Endodermal cell (in vitro differentiated cells): ENCODE results near the gene KMT2E. TPM values are rescaled to one million over a fixed set of nuclear protein-coding genes. Genes with fewer than 3 reads are reported as not detected.

ENCODE experiments used
- DNase-seq: peaks from one replicate; pipeline ENCODE4 v3.0.0-alpha.2; 2017
- H3K27ac ChIP-seq: 2 replicates; pipeline ENCODE4 v1.5.1; 2013; ENCODE audit warnings: mild to moderate bottlenecking, low read depth, low read length, moderate library complexity
- H3K27me3 ChIP-seq: 2 replicates; pipeline ENCODE4 v1.6.1; 2013; ENCODE audit warnings: mild to moderate bottlenecking, low read length, moderate library complexity; ENCODE audit not compliant: insufficient read depth, control insufficient read depth, poor library complexity, severe bottlenecking
- H3K36me3 ChIP-seq: 2 replicates; pipeline ENCODE4 v1.7.0; 2013; ENCODE audit warnings: mild to moderate bottlenecking, low read length, moderate library complexity; ENCODE audit not compliant: control insufficient read depth, insufficient read depth
- H3K4me1 ChIP-seq: one replicate; pipeline ENCODE4 v1.7.0; 2013; ENCODE audit warnings: low read length; ENCODE audit not compliant: control insufficient read depth, insufficient read depth
- H3K4me3 ChIP-seq: 2 replicates; pipeline ENCODE4 v1.5.1; 2013; ENCODE audit warnings: mild to moderate bottlenecking, low read length, moderate library complexity
- H3K9ac ChIP-seq: 2 replicates; pipeline ENCODE4 v1.6.1; 2013; ENCODE audit warnings: mild to moderate bottlenecking, low read length, moderate library complexity; ENCODE audit not compliant: poor library complexity, severe bottlenecking; ENCODE audit errors: extremely low read depth
- H3K9me3 ChIP-seq: 2 replicates; pipeline ENCODE4 v1.6.1; 2013; ENCODE audit warnings: mild to moderate bottlenecking, low read length, moderate library complexity; ENCODE audit not compliant: control insufficient read depth
- H3K27ac Mint-ChIP-seq: 2 replicates; pipeline ENCODE4 v1.8.0; 2020; ENCODE audit warnings: mixed read lengths
- H3K27me3 Mint-ChIP-seq: 2 replicates; pipeline ENCODE4 v1.8.0; 2021; ENCODE audit warnings: mild to moderate bottlenecking, mixed read lengths; ENCODE audit not compliant: insufficient read depth
- H3K36me3 Mint-ChIP-seq: 2 replicates; pipeline ENCODE4 v1.8.0; 2020; ENCODE audit warnings: low read depth, mixed read lengths
- H3K4me1 Mint-ChIP-seq: 2 replicates; pipeline ENCODE4 v1.8.0; 2020; ENCODE audit warnings: mixed read lengths
- H3K4me3 Mint-ChIP-seq: 2 replicates; pipeline ENCODE4 v1.8.0; 2020; ENCODE audit warnings: mild to moderate bottlenecking, moderate library complexity, mixed read lengths
- H3K9me3 Mint-ChIP-seq: 2 replicates; pipeline ENCODE4 v1.8.0; 2020; ENCODE audit warnings: mild to moderate bottlenecking, mixed read lengths
- CTCF ChIP-seq: fragments of 200-600 bp; sonication (generic); conservative IDR thresholded peaks from 2 replicates; pipeline ENCODE4 v1.5.0; 2021; ENCODE audit warnings: antibody characterized with exemption, mild to moderate bottlenecking
- WGBS, 2 experiments: methylation state at CpG; one replicate each; pipeline versions ENCODE4 v1.1.5 to v1.1.7; 2013; ENCODE audit warnings: missing lambda C conversion rate in 2 of 2, mixed read lengths in 1 of 2; ENCODE audit not compliant: insufficient coverage in 1 of 2, insufficient read length in 1 of 2; 5-methylcytosine and 5-hydroxymethylcytosine counted together
- total RNA-seq, 2 donors: library from RNA; stranded (reverse); fragmentation: NEBNext Ultra II Directional in 1 of 2; extraction: Animal tissue kit (Norgen Biotek cat#: 25700) in 1 of 2; gene quantifications; 2 replicates in 1 of 2; 3 replicates in 1 of 2; pipeline ENCODE4 v1.2.1, GENCODE V29; 2021

KMT2E gene
- total RNA-seq, 2 donors from 2014 or later, result 65.7 to 70.4 TPM

- Histone ChIP-seq H3K36me3 (peaks cover 91% of the 10 kb centered on the region), H3K9me3 (no peaks in the 10 kb centered on the region), H3K27ac (peak overlapping the region; percentile 45), H3K4me3 (no peak overlapping the region), H3K4me1 (no peaks in the 10 kb centered on the region), H3K9ac (no peak overlapping the region), H3K27me3 (no peaks in the 10 kb centered on the region)
- Mint-ChIP-seq H3K36me3 (peaks cover 69% of the 10 kb centered on the region), H3K4me1 (no peaks in the 10 kb centered on the region), H3K9me3 (no peaks in the 10 kb centered on the region), H3K27me3 (no peaks in the 10 kb centered on the region), H3K4me3 (no peak overlapping the region), H3K27ac (no peak overlapping the region)
- 96 to 100% methylated on average over 2 of the region's 2 CpGs for WGBS, 2 experiments
- no peak for TF ChIP-seq CTCF
- DNase-seq, result no peak
Measured at GRCh38 chr7:105105579-105105978, 91.6 kb downstream of the KMT2E start.

GRCh38 chr7:105106473-105106872 is 92.5 kb downstream of the KMT2E start:
- H3K27ac ChIP-seq, result no peak overlapping the region
- Mint-ChIP-seq H3K4me1 (no peaks in the 10 kb centered on the region), H3K27me3 (no peaks in the 10 kb centered on the region), H3K27ac (no peak overlapping the region), H3K4me3 (no peak overlapping the region), H3K36me3 (peaks cover 74% of the 10 kb centered on the region), H3K9me3 (no peaks in the 10 kb centered on the region)
- no peaks in the 10 kb centered on the region for H3K9me3 ChIP-seq
- H3K27me3 ChIP-seq, result no peaks in the 10 kb centered on the region
- no peak for DNase-seq
- TF ChIP-seq CTCF, result no peak
- WGBS, 2 experiments, result 92% methylated on average over 4 of the region's 6 CpGs; no CpG with 5 or more reads in 1 of the 2 experiments
- no peak overlapping the region for H3K9ac ChIP-seq
- peaks cover 91% of the 10 kb centered on the region for H3K36me3 ChIP-seq
- no peaks in the 10 kb centered on the region for H3K4me1 ChIP-seq
- H3K4me3 ChIP-seq, result no peak overlapping the region

- H3K9me3 Mint-ChIP-seq, result no peaks in the 10 kb centered on the region
- no peak overlapping the region for H3K4me3 ChIP-seq
- no peak overlapping the region for H3K27ac ChIP-seq
- H3K4me3 Mint-ChIP-seq, result no peak overlapping the region
- DNase-seq, result no peak
- WGBS, 2 experiments, result 94 to 97% methylated on average over 8 to 9 of the region's 9 CpGs
- peaks cover 92% of the 10 kb centered on the region for H3K36me3 ChIP-seq
- peaks cover 81% of the 10 kb centered on the region for H3K36me3 Mint-ChIP-seq
- H3K9ac ChIP-seq, result no peak overlapping the region
- H3K27ac Mint-ChIP-seq, result peak overlapping the region; percentile 17
- no peak for TF ChIP-seq CTCF
- H3K27me3 Mint-ChIP-seq, result no peaks in the 10 kb centered on the region
- H3K27me3 ChIP-seq, result no peaks in the 10 kb centered on the region
- no peaks in the 10 kb centered on the region for H3K4me1 Mint-ChIP-seq
- H3K4me1 ChIP-seq, result no peaks in the 10 kb centered on the region
- no peaks in the 10 kb centered on the region for H3K9me3 ChIP-seq
Measured at GRCh38 chr7:105107458-105107857, 93.5 kb downstream of the KMT2E start.
